Measurements from ENCODE around the gene HCN2. TPM values are rescaled to one million over a fixed set of nuclear protein-coding genes. Genes with fewer than 3 reads are reported as not detected.

HCN2 gene
- total and polyA plus RNA-seq, 9 of the 15 experiments (the other 6 are each of a cell fraction or from before 2014, with no cell fraction given) = 0.29 to 4.2 (median 0.82) TPM; not detected in 2

- intact Hi-C loops (cut with micrococcal nuclease) = no loop called here
- Histone ChIP-seq H3K9me3 (replicated peaks; ENCODE audit: control insufficient read depth, insufficient read depth, low read depth, low read length) (no peaks in the 10 kb centered on the region; the same call in 1 of the 2 replicates), H3K27me3 (ENCODE audit: control insufficient read depth in 2 of 2, insufficient read depth in 2 of 2, low read length in 2 of 2) (no peaks in the 10 kb centered on the region), H4K20me1 (replicated peaks; ENCODE audit: control insufficient read depth, insufficient read depth, low read length) (no peaks in the 10 kb centered on the region), H3K4me3 (no peak overlapping the region), H3K4me2 (ENCODE audit: insufficient read depth, low read length) (no peak overlapping the region), H3K79me2 (ENCODE audit: control insufficient read depth, insufficient read depth, low read length) (no peaks in the 10 kb centered on the region), H3K36me3 (ENCODE audit: control insufficient read depth, insufficient read depth, low read length) (peaks cover 5% of the 10 kb centered on the region; the same call in 2 of the 3 replicates), H3K4me1 (replicated peaks in 1 of 2; ENCODE audit: control insufficient read depth in 2 of 2, insufficient read depth in 2 of 2, low read length in 2 of 2) (peaks cover 17 to 72% of the 10 kb centered on the region in 2 experiments), H3K9ac (ENCODE audit: insufficient read depth in 1 of 2, low read depth in 2 of 2, low read length in 2 of 2) (no peak overlapping the region), H3K9me1 (ENCODE audit: control insufficient read depth, insufficient read depth, low read length) (no peaks in the 10 kb centered on the region), H2AFZ (ENCODE audit: low read depth, low read length) (no peak overlapping the region), H3K27ac (ENCODE audit: extremely low read depth, low read depth, low read length) (no peak overlapping the region)
- 91% methylated on average over 25 of the region's 30 CpGs for WGBS (ENCODE audit: insufficient coverage, low coverage, missing lambda C conversion rate)
- no TSS peak for BruUV-seq (replicated peaks)
- ATAC-seq = no peak
- FAIRE-seq = no peak
- in situ Hi-C loops (cut with MboI) = no loop called here
- CTCF ChIA-PET (ENCODE audit: low intra/inter-chr PET ratio) = no interaction called here
- POLR2A ChIA-PET = interaction anchor here (1.1 kb wide), 1 partner anchor 31 kb away, joined by 4 read pairs; no protein-coding TSS in a partner anchor
- DNase-seq (ENCODE audit: extremely low read depth in 1 of 4, low spot score in 3 of 4) = no peak
- TF ChIP-seq BCOR (IDR thresholded peaks at IDR 0.05) (peak; percentile 71), ARHGAP35 (IDR thresholded peaks at IDR 0.05; ENCODE audit: partially characterized antibody) (no peak), HDAC8 (tag; IDR thresholded peaks at IDR 0.05) (no peak), TAF7 (tag; IDR thresholded peaks at IDR 0.05) (no peak), ZNF668 (CRISPR knock-in tag; IDR thresholded peaks at IDR 0.05) (no peak), KDM4B (IDR thresholded peaks at IDR 0.05; ENCODE audit: borderline replicate concordance in 2 of 2, low read depth in 1 of 2) (no peak), MCM2 (IDR thresholded peaks at IDR 0.05; ENCODE audit: low read depth) (no peak), SNIP1 (IDR thresholded peaks at IDR 0.05; ENCODE audit: low read depth) (no peak), FOXM1 (IDR thresholded peaks at IDR 0.05; ENCODE audit: low read depth) (no peak), FOXM1 (CRISPR knock-in tag; IDR thresholded peaks at IDR 0.05; ENCODE audit: low read depth) (no peak), SIN3A (IDR thresholded peaks at IDR 0.05; ENCODE audit: borderline replicate concordance in 2 of 2, control insufficient read depth in 1 of 2, low read depth in 2 of 2, low read length in 2 of 2) (no peak)
- TF ChIP-seq, protein P1, sequence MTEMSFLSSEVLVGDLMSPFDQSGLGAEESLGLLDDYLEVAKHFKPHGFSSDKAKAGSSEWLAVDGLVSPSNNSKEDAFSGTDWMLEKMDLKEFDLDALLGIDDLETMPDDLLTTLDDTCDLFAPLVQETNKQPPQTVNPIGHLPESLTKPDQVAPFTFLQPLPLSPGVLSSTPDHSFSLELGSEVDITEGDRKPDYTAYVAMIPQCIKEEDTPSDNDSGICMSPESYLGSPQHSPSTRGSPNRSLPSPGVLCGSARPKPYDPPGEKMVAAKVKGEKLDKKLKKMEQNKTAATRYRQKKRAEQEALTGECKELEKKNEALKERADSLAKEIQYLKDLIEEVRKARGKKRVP (CRISPR knock-in tag; IDR thresholded peaks at IDR 0.05) = no peak
- TF ChIP-seq, protein P2, sequence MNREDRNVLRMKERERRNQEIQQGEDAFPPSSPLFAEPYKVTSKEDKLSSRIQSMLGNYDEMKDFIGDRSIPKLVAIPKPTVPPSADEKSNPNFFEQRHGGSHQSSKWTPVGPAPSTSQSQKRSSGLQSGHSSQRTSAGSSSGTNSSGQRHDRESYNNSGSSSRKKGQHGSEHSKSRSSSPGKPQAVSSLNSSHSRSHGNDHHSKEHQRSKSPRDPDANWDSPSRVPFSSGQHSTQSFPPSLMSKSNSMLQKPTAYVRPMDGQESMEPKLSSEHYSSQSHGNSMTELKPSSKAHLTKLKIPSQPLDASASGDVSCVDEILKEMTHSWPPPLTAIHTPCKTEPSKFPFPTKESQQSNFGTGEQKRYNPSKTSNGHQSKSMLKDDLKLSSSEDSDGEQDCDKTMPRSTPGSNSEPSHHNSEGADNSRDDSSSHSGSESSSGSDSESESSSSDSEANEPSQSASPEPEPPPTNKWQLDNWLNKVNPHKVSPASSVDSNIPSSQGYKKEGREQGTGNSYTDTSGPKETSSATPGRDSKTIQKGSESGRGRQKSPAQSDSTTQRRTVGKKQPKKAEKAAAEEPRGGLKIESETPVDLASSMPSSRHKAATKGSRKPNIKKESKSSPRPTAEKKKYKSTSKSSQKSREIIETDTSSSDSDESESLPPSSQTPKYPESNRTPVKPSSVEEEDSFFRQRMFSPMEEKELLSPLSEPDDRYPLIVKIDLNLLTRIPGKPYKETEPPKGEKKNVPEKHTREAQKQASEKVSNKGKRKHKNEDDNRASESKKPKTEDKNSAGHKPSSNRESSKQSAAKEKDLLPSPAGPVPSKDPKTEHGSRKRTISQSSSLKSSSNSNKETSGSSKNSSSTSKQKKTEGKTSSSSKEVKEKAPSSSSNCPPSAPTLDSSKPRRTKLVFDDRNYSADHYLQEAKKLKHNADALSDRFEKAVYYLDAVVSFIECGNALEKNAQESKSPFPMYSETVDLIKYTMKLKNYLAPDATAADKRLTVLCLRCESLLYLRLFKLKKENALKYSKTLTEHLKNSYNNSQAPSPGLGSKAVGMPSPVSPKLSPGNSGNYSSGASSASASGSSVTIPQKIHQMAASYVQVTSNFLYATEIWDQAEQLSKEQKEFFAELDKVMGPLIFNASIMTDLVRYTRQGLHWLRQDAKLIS (CRISPR knock-in tag; IDR thresholded peaks at IDR 0.05) = no peak
Observed at GRCh38 chr19:607301-608154, 17.8 kb downstream of the HCN2 start.
